ENCODE results near the gene SELENOW.
"Not testable (repeated sequence)": the region's sequence is repeated elsewhere in the genome, so short reads cannot be mapped to it uniquely, and the experiment has no call there.

SELENOW gene

DNA sequence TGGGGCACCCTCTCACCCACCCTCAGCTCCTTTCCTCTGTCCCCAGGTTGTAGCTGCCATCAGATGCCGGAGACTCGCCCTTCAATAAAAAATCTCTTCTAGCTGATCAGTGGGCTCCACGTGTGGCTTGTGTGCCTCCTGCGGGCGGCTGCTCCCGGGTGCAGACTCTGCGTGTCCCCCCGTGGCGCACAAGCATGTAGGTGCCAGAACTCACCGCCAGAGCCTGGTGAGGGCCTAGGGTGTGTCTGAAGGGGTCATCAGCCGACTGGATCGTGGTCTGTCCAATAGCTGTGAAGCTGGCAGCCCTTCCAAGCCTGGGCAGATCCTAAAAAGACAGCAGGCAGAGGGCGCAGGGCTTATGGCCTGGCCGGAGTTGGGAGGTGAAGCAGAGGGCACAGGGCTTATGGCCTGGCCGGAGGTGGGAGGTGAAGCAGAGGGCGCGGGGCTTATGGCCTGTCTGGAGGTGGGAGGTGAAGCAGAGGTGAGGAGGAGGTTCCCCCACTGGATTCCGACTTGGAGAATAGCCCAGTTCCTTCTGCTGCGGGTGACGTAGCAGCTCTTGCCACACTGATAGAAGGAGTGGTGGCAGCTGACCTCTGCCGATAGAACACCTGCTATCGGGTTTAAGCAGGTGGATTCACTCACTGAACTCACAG, 21.4 kb upstream of the SELENOW start:
- no peak for DNase-seq (ENCODE audit: low read depth)

DNA sequence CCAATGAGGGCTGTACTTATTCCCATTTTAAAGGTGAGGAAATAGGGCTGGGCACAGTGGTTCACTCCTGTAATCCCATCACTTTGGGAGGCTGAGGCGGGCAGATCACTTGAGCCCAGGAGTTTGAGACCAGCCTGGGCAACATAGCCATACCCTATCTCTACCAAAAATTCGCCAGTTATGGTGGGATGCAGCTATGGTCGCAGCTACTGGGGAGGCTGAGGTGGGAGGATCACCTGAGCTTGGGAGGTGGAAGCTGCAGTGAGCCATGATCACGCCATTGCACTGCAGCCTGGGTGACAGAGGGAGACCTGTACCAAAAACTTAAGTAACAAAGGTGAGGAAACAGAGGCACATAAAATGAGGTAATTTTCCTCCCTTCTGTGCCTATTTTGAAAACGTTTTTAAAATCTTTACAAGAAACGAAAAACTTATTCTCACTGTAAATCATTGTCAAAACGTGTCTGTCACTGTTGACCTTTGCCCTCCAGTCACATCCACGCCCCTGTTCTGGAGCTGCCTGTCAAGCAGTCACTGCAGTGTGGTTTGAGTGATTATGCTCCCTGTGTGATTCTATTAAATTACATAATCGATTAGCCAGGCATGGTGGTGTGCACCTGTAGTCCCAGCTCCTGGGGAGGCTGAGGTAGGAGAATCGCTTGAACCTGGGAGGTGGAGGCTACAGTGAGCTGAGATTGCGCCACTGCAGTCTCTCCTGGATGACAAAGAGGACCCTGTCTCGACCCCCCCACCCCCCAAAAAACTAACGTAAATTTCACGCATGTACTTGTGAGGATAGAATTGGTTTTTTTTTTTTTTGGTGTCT, 20.7 kb upstream of the SELENOW start:
- no peak for DNase-seq (ENCODE audit: low read depth)

DNA sequence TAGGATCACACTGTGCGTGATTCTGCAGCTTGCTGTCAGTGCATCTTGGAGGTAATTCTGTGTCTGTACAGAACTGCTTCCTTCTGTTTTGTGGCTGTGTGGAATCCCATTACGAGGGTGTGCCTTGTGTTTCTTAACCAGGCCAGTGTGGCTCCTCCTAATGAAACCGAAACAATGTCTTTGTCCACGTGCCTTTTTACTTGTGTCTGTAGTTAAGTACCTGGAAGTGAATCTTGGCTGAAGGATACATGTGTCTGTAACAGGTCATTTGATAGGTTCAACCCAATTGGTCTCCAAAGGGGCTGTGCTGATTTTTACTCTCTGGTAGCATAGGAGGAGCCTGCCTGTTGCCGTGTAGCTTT, 20.1 kb upstream of the SELENOW start:
- DNase-seq (ENCODE audit: low read depth), result no peak

DNA sequence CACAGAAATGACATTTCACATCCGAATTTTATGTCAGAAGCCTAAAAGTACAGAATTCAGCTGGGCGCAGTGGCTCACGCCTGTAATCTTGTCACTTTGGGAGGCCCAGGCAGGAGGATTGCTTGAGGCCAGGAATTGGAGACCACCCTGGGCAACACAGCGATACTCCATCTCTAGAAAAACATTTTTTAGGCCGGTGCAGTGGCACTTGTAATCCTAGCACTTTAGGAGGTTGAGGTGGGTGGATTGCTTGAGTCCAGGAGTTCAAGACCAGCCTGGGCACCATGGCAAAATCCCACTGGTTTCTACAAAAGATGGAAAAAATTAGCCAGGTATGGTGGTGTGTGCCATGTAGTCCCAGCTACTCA, 17.9 kb upstream of the SELENOW start:
- DNase-seq (ENCODE audit: low read depth), result no peak

GRCh38 chr19:47761566-47761965, 16.9 kb upstream of the SELENOW start:
- DNase-seq (ENCODE audit: low read depth), result no peak

DNA sequence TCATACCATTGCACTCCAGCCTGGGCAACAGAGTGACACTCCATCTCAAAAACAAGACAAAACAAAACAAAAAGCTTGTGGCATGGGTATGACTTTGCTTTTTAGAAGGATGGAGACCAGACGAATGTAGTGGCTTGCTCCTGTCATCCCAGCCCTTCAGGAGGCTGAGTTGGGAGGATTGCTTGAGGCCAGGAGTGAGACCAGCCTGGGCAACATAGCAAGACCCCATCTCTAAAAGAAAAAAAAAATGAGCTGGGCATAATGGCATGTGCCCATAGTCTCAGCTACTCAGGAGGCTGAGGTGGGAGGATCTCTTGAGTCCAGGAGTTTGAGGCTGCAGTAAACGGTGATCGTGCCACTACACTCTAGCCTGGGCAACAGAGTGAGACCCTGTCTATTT, 16.4 kb upstream of the SELENOW start:
- DNase-seq (ENCODE audit: low read depth), result no peak

- DNase-seq (ENCODE audit: low read depth), result no peak
Measured at GRCh38 chr19:47762615-47763308, 15.7 kb upstream of the SELENOW start.

DNA sequence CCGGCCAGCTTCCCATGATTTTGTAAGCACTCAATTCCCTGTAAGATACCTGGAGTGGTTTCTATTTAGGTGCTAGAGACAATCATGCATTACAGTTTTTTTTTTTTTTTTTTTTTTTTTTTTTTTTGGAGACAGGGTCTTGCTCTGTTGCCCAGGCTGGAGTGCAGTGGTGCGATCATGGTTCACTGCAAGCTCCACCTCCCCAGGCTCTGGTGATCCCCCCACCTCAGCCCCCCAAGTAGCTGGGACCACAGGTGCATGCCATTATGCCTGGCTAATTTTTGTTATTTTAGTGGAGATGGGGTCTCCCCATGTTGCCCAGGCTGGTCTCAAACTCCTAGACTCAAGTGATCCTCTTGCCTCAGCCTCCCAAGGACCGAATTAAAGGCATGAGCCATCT, 13.8 kb upstream of the SELENOW start:
- DNase-seq (ENCODE audit: low read depth), result not testable (repeated sequence)

- no peak for DNase-seq (ENCODE audit: low read depth)
Measured at GRCh38 chr19:47765523-47766358, 12.8 kb upstream of the SELENOW start.

DNA sequence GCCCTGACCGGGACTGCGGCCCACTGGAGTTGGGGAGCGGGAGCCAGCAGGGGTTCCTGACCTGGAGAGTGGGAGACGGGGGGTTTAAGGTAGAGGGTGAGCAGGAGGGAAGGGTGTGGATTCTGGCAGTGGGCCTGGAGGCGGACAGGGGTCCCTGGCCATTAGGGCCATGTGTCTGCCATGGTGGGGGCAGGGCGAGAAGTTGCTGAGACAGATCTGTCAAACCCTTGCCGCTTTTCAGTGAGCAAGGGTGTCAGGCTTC, 12.2 kb upstream of the SELENOW start:
- no peak for DNase-seq (ENCODE audit: low read depth)

- no peak for DNase-seq (ENCODE audit: low read depth)
Measured at GRCh38 chr19:47766670-47767069, 11.8 kb upstream of the SELENOW start.

DNA sequence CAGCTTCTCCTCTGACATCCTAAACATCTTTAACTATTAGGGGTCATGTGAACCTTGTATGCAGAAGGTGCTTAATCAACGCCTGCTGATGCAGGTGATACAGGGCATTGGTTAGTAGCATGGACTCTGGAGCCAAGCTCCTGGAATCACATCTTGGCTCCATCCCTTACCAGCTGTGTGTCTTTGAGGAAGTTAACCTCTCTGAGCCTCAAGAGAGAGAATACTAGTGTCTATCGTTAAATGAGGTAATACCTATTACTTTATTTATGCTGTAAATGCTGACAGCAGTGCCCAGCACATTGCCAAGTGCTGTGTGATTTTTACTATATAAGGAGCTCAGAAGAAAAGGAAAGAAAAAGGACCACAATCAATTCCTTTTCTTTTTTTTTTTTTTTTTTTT, 11.2 kb upstream of the SELENOW start:
- DNase-seq (ENCODE audit: low read depth), result no peak

DNA sequence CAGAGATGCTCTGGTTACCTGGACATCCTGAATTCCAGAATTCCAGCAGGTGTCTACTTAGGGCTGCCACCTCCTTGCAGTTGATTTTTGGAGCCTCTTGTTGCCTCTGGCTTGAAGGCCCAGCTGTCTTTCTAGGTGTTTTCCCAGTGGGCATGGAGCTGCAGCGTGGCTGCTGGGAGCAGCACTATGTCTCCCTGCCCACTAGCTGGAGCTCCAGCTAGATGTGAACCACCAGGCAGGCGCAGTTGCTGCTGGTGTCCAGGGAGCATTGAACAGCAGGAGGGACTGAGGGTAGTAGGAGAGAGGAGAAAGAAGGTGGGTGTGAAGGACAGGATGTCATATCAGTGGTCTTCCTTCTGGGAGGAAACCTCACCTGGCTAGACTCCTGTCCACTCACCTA, 9.9 kb upstream of the SELENOW start:
- no peak for DNase-seq (ENCODE audit: low read depth)

DNA sequence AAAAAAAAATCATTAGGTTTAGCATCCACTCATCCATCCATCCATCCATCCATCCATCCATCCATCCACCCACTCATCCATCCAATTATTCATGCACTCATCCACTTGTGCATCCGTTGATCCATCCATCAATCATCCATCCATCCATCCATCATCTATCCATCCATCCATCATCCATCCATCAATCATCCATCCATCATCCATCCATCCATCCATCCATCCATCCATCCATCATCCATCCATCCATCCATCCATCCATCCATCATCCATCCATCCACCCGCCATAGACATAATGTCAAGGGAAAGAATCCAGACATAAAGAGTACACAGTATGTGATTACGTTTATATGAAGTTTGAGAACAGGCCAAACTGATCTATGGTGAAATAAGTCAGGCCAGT, 9.0 kb upstream of the SELENOW start:
- no peak for DNase-seq (ENCODE audit: low read depth)

- DNase-seq (ENCODE audit: low read depth), result not testable (repeated sequence)
Measured at GRCh38 chr19:47771291-47771690, 7.2 kb upstream of the SELENOW start.

DNA sequence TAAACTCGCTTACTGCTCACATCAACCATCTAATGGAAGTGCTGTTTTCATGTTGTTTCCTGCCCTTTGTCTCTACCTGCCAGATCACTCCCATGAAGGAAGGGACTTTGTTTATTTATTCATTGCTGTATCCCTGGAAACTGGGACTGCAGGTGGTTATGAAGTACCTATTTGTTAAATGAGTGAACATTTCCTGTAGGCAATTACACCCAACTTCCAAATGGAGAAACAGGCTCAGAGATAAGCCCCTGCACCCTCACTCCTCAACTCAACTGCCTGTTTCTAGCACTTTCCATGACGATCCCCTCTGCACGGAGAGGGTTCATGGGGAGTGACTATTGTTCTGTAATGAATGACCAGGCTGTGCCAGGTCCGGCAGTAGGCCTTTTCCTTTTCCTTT, 1.9 kb upstream of the SELENOW start:
- DNase-seq (ENCODE audit: low read depth), result no peak

DNA sequence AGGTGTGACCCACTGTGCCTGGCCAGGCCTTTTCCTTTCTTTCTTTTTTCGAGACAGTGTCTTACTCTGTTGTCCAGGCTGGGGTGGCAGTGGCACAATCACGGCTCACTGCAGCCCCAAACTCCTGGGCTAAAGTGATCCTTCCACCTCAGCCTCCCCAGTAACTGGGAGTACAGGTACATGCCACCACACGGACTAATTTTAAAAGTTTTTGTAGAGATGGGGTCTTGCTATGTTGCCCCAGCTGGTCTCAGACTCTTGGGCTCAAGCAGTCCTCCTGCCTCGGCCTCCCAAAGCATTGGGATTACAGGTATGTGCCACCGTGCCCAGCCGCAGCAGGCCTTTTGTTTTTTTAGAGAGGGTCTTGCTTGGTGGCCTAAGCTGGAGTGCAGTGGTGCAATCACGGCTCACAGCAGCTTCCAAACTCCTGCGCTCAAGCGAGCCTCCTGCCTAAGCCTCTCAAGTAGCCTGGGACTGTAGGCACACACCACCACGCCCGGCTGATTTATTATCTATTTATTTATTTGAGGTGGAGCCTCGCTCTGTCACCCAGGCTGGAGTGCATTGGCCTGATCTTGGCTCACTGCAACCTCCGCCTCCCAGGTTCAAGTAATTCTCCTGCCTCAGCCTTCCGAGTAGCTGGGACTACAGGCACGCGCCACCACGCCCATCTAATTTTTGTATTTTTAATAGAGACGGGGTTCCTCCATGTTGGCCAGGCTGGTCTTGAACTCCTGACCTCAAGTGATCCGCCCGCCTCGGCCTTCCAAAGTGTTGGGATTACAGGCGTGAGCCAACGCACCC, 1.1 kb upstream of the SELENOW start:
- not testable (repeated sequence) for DNase-seq (ENCODE audit: low read depth)

DNA sequence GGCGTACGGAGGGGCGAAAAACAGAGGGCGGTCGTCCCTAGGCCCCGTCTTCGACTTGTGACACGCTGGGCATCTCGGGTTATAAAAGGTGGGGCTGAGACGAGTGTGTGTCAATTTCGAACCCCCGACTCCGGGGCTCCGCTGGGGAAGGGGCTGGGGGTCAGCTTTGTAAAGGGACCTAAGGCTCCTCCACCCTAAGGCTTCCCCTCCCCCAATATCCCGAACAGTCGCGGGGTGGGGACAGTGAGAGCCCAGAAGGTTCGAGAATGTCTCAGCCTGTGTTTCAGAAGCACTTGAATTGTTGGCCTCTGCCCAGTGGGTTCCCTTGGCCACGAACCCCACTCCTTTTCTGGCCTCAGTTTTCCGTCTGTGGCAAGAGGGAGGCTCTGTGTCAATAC, 450 bp downstream of the SELENOW start:
- no peak for DNase-seq (ENCODE audit: low read depth)

GRCh38 chr19:47779524-47780214, 1.2 kb downstream of the SELENOW start:
- no peak for DNase-seq (ENCODE audit: low read depth)

- DNase-seq (ENCODE audit: low read depth), result no peak
Measured at GRCh38 chr19:47780215-47780551, 1.7 kb downstream of the SELENOW start.

- no peak for DNase-seq (ENCODE audit: low read depth)
Measured at GRCh38 chr19:47781590-47782262, 3.2 kb downstream of the SELENOW start.

Measured in activated T-helper 1 cell treated with Interleukin-2 at 50 U/mL for 16 hours (primary cell).